ENCODE measurements around the gene RUNX2. TPM values are rescaled to one million over a fixed set of nuclear protein-coding genes. Genes with fewer than 3 reads are reported as not detected.

Gene RUNX2
- total and polyA plus RNA-seq, 2 experiments from 2014 or later, result 0.66 to 1.7 TPM

DNA sequence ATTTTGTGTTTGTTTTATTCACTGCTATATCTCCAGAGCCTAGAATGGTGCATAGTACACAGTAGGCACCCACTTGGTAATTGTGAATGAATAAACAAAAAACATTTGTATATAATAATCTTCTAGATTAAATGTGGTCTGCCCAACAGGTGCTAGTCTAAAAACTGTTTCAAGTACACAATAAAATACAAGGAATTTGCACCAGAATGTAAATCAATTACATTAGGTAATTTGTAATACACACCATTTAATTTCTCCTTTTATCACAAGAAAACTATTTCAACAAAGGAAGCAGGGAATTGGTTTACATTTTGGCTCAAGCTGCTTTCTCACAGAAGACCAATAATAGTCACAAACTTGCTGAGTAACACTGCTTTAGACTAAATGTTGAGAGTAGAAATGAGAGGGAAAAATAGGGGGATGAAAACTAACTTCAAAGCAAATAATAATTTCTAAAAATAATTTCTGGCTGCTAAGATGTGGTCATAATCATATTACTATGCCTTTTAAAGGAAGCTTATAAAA, 22.1 kb downstream of the RUNX2 start:
- H3K27me3 ChIP-seq (ENCODE audit: insufficient read depth), result no peaks in the 10 kb centered on the region
- H3K4me2 ChIP-seq, result no peak overlapping the region
- no peaks in the 10 kb centered on the region for H3K4me1 ChIP-seq (ENCODE audit: insufficient read depth)
- H2AFZ ChIP-seq, result no peak overlapping the region
- no peaks in the 10 kb centered on the region for H3K79me2 ChIP-seq (replicated peaks; ENCODE audit: insufficient read depth)
- H3K9me3 Mint-ChIP-seq, result no peaks in the 10 kb centered on the region
- no peaks in the 10 kb centered on the region for H3F3A ChIP-seq (replicated peaks; ENCODE audit: low read depth)
- DNase-seq (ENCODE audit: low spot score) (no peak), ATAC-seq (no peak)
- H3K4me3 ChIP-seq, result no peak overlapping the region
- no peaks in the 10 kb centered on the region for H3K36me3 ChIP-seq (ENCODE audit: insufficient read depth)
- H3K4me1 Mint-ChIP-seq, result peaks cover 11% of the 10 kb centered on the region; the same call in 2 of the 3 replicates
- H3K9me2 ChIP-seq (ENCODE audit: insufficient read depth), result no peaks in the 10 kb centered on the region
- H3K27ac ChIP-seq (ENCODE audit: low read depth), result no peak overlapping the region
- no peak overlapping the region for H3K27ac Mint-ChIP-seq
- H3K36me3 Mint-ChIP-seq (ENCODE audit: low read depth), result no peaks in the 10 kb centered on the region
- no peaks in the 10 kb centered on the region; the same call in 1 of the 2 replicates for H4K20me1 ChIP-seq (replicated peaks; ENCODE audit: insufficient read depth)
- TF ChIP-seq, protein P1, sequence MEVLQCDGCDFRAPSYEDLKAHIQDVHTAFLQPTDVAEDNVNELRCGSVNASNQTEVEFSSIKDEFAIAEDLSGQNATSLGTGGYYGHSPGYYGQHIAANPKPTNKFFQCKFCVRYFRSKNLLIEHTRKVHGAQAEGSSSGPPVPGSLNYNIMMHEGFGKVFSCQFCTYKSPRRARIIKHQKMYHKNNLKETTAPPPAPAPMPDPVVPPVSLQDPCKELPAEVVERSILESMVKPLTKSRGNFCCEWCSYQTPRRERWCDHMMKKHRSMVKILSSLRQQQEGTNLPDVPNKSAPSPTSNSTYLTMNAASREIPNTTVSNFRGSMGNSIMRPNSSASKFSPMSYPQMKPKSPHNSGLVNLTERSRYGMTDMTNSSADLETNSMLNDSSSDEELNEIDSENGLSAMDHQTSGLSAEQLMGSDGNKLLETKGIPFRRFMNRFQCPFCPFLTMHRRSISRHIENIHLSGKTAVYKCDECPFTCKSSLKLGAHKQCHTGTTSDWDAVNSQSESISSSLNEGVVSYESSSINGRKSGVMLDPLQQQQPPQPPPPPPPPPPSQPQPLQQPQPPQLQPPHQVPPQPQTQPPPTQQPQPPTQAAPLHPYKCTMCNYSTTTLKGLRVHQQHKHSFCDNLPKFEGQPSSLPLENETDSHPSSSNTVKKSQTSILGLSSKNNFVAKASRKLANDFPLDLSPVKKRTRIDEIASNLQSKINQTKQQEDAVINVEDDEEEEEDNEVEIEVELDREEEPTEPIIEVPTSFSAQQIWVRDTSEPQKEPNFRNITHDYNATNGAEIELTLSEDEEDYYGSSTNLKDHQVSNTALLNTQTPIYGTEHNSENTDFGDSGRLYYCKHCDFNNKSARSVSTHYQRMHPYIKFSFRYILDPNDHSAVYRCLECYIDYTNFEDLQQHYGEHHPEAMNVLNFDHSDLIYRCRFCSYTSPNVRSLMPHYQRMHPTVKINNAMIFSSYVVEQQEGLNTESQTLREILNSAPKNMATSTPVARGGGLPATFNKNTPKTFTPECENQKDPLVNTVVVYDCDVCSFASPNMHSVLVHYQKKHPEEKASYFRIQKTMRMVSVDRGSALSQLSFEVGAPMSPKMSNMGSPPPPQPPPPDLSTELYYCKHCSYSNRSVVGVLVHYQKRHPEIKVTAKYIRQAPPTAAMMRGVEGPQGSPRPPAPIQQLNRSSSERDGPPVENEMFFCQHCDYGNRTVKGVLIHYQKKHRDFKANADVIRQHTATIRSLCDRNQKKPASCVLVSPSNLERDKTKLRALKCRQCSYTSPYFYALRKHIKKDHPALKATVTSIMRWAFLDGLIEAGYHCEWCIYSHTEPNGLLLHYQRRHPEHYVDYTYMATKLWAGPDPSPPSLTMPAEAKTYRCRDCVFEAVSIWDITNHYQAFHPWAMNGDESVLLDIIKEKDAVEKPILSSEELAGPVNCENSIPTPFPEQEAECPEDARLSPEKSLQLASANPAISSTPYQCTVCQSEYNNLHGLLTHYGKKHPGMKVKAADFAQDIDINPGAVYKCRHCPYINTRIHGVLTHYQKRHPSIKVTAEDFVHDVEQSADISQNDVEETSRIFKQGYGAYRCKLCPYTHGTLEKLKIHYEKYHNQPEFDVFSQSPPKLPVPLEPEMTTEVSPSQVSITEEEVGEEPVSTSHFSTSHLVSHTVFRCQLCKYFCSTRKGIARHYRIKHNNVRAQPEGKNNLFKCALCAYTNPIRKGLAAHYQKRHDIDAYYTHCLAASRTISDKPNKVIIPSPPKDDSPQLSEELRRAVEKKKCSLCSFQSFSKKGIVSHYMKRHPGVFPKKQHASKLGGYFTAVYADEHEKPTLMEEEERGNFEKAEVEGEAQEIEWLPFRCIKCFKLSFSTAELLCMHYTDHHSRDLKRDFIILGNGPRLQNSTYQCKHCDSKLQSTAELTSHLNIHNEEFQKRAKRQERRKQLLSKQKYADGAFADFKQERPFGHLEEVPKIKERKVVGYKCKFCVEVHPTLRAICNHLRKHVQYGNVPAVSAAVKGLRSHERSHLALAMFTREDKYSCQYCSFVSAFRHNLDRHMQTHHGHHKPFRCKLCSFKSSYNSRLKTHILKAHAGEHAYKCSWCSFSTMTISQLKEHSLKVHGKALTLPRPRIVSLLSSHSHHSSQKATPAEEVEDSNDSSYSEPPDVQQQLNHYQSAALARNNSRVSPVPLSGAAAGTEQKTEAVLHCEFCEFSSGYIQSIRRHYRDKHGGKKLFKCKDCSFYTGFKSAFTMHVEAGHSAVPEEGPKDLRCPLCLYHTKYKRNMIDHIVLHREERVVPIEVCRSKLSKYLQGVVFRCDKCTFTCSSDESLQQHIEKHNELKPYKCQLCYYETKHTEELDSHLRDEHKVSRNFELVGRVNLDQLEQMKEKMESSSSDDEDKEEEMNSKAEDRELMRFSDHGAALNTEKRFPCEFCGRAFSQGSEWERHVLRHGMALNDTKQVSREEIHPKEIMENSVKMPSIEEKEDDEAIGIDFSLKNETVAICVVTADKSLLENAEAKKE (CRISPR knock-in tag; IDR thresholded peaks at IDR 0.05), result no peak
- TF ChIP-seq NANOG (IDR thresholded peaks at IDR 0.05; ENCODE audit: borderline replicate concordance) (no peak), JUNB (IDR thresholded peaks at IDR 0.05; ENCODE audit: unreplicated experiment) (no peak), STAT1 (IDR thresholded peaks at IDR 0.05; ENCODE audit: unreplicated experiment) (no peak)
- TF ChIP-seq, protein P2, sequence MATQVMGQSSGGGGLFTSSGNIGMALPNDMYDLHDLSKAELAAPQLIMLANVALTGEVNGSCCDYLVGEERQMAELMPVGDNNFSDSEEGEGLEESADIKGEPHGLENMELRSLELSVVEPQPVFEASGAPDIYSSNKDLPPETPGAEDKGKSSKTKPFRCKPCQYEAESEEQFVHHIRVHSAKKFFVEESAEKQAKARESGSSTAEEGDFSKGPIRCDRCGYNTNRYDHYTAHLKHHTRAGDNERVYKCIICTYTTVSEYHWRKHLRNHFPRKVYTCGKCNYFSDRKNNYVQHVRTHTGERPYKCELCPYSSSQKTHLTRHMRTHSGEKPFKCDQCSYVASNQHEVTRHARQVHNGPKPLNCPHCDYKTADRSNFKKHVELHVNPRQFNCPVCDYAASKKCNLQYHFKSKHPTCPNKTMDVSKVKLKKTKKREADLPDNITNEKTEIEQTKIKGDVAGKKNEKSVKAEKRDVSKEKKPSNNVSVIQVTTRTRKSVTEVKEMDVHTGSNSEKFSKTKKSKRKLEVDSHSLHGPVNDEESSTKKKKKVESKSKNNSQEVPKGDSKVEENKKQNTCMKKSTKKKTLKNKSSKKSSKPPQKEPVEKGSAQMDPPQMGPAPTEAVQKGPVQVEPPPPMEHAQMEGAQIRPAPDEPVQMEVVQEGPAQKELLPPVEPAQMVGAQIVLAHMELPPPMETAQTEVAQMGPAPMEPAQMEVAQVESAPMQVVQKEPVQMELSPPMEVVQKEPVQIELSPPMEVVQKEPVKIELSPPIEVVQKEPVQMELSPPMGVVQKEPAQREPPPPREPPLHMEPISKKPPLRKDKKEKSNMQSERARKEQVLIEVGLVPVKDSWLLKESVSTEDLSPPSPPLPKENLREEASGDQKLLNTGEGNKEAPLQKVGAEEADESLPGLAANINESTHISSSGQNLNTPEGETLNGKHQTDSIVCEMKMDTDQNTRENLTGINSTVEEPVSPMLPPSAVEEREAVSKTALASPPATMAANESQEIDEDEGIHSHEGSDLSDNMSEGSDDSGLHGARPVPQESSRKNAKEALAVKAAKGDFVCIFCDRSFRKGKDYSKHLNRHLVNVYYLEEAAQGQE (IDR thresholded peaks at IDR 0.05; ENCODE audit: unreplicated experiment), result no peak
- H3K27me3 Mint-ChIP-seq (ENCODE audit: insufficient read depth, low read depth, poor library complexity), result peaks cover 1% of the 10 kb centered on the region
- H3K4me3 Mint-ChIP-seq, result no peak overlapping the region
